ENCODE measurements around the gene MPG.

The MPG gene

GRCh38 chr16:83781-84615 is 6.0 kb downstream of the MPG start:
- H3K36me3 ChIP-seq (ENCODE audit: control insufficient read depth, insufficient read depth, low read length): peaks cover 45% of the 10 kb centered on the region
- no peak for TF ChIP-seq CTCF (IDR thresholded peaks at IDR 0.05; ENCODE audit: insufficient read depth, low read length, poor library complexity, severe bottlenecking)
- DNase-seq (ENCODE audit: extremely low read depth, insufficient read length): no peak
- H3K4me3 ChIP-seq (replicated peaks; ENCODE audit: low read depth, low read length): no peak overlapping the region
- no peaks in the 10 kb centered on the region for H3K27me3 ChIP-seq (replicated peaks; ENCODE audit: control insufficient read depth, insufficient read depth, low read length)

- Histone ChIP-seq H3K27me3 (replicated peaks; ENCODE audit: control insufficient read depth, insufficient read depth, low read length) (no peaks in the 10 kb centered on the region), H3K36me3 (ENCODE audit: control insufficient read depth, insufficient read depth, low read length) (peaks cover 48% of the 10 kb centered on the region), H3K4me3 (replicated peaks; ENCODE audit: low read depth, low read length) (no peak overlapping the region)
- peak; percentile 63 for DNase-seq (ENCODE audit: extremely low read depth, insufficient read length)
- no peak for TF ChIP-seq CTCF (IDR thresholded peaks at IDR 0.05; ENCODE audit: insufficient read depth, low read length, poor library complexity, severe bottlenecking)
Measured at GRCh38 chr16:84718-85406, 6.8 kb downstream of the MPG start.

- TF ChIP-seq CTCF (IDR thresholded peaks at IDR 0.05; ENCODE audit: insufficient read depth, low read length, poor library complexity, severe bottlenecking): no peak
- DNase-seq (ENCODE audit: extremely low read depth, insufficient read length): no peak
- no peaks in the 10 kb centered on the region for H3K27me3 ChIP-seq (replicated peaks; ENCODE audit: control insufficient read depth, insufficient read depth, low read length)
- H3K36me3 ChIP-seq (ENCODE audit: control insufficient read depth, insufficient read depth, low read length): peaks cover 46% of the 10 kb centered on the region
- H3K4me3 ChIP-seq (replicated peaks; ENCODE audit: low read depth, low read length): no peak overlapping the region
Measured at GRCh38 chr16:85407-85782, 7.4 kb downstream of the MPG start.

GRCh38 chr16:85865-86264 is 7.8 kb downstream of the MPG start:
- Histone ChIP-seq H3K4me3 (replicated peaks; ENCODE audit: low read depth, low read length) (no peak overlapping the region), H3K27me3 (replicated peaks; ENCODE audit: control insufficient read depth, insufficient read depth, low read length) (no peaks in the 10 kb centered on the region), H3K36me3 (ENCODE audit: control insufficient read depth, insufficient read depth, low read length) (peaks cover 44% of the 10 kb centered on the region)
- no peak for DNase-seq (ENCODE audit: extremely low read depth, insufficient read length)
- no peak for TF ChIP-seq CTCF (IDR thresholded peaks at IDR 0.05; ENCODE audit: insufficient read depth, low read length, poor library complexity, severe bottlenecking)

GRCh38 chr16:86483-86952 is 8.5 kb downstream of the MPG start:
- Histone ChIP-seq H3K36me3 (ENCODE audit: control insufficient read depth, insufficient read depth, low read length) (peaks cover 43% of the 10 kb centered on the region), H3K4me3 (replicated peaks; ENCODE audit: low read depth, low read length) (no peak overlapping the region), H3K27me3 (replicated peaks; ENCODE audit: control insufficient read depth, insufficient read depth, low read length) (no peaks in the 10 kb centered on the region)
- DNase-seq (ENCODE audit: extremely low read depth, insufficient read length): no peak
- no peak for TF ChIP-seq CTCF (IDR thresholded peaks at IDR 0.05; ENCODE audit: insufficient read depth, low read length, poor library complexity, severe bottlenecking)
